HG02571 (cell line): ENCODE measurements around the gene PLXNA1.

Experiments
- ATAC-seq: cut with Tn5 transposase; IDR thresholded peaks from one replicate; pipeline ENCODE4 v1.9.1; 2021; ENCODE audit warnings: mild to moderate bottlenecking, moderate library complexity; ENCODE audit not compliant: unreplicated experiment

The PLXNA1 gene

DNA sequence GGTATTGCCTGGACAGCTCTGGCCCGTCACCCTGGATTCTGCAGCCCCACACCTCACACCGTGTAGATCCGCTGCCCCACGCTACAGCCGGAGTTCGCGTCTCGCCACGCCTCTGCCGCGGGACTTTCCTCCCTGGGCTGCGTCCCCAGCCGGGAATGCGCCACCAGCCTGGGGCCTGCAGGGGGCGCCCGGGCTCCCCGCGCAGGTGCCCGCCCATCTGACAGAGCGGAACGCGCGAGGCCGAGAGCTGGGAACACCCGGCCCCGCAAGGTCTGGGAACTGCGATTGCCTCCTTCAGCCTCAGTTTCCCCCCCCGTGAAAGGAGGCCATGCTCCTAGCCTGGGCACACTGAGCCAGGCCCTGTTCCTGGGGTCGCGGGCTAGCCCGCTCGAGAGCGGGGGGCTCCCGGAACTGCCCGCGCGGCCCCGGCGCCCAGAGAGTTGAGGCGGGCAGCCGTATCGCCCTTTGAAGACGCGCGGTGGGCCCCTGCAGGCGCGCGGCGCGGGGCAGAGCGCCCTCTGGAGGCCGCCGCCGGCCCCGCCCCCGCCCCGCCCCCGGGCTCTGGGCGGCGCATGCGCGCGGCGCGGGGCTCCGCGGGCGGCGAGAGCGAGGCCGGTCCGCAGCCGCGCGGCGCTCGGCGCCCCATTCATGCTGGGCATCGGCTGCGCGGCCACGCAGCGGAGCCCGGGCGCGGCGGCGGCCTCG lies at the start of gene PLXNA1:
PLXNA1 (plus strand) TSS at position 645 of the 705 bp plus-strand sequence. CDS start 5,479 bp downstream, outside the sequence.
- ATAC-seq, result peak; percentile 64

DNA sequence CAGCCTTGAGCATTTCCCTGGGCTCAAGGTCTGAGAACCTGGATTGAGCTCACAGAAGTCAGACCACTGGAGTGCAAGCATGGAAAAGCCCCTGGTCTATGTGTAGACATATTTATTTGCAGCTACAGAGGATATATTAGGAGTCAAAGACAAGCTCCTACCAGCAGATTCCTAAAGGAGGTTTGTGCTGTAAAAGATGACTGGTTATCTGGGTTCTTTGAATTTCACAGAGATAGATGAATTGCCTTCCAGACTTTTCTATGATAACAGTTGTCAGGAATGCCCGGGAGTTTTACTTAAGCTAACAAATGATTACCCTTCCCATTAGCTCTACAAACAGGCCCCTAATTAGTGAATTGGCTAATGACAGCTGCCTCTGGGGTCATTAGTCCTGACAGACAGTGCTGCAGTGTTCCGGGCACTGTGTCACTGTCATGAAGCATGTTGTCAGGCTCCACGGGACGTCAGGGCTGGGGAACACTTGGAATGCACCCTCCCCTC lies 48.8 kb upstream of the PLXNA1 start:
- no peak for ATAC-seq

DNA sequence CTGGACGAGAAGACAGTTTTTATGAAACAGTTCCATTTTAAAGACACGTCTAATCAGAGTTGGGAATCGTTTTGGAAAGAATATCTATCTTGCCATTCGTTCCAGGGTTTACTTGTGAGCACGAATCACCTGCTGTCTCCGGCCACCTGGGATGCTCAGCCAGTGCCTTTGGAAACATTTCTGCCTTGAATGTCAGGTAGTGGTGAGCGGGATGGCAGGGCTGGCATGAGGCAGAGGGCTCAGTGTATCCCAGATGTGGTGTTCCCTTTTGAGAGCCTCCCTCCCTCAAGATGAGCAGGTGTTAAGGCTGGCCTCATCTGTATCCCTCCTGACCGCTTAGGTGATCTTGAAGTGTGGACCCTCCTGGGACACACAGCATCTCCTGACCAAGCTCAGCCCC lies 47.9 kb upstream of the PLXNA1 start:
- ATAC-seq, result no peak

DNA sequence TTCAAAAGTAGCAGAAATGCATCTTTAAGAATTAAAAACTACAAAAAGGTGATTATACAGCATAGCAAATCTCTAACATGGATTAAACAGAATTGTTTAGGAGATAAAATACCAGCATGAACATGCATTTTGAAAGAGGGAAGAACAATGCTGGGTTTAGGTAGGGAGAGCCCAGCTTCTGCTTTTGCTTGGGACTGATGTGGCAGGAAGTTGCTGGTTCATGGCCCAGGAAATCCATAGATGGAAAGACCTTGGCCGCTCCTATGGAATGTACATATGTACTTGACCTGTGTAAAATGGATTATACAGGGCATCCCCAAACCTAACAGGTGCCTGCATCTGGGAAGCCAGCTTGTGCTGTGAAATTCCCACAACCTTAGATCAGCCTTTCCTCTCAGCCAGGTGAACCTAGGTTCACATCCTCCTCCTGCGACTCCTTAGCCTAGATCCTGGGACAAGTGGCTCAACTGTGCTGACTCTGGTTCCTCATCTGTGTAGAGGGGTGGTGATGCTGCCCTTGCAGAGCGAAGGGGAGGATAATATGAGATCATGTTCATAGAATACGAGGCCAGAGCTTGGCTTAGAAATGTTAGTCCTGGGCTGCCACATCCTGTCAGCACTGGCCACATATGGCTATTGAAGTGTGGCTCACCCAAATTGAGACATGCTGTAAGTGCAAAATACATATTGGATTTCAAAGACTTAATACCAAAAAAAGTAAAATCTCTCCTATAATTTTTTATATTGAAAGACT lies 47.0 kb upstream of the PLXNA1 start:
- ATAC-seq, result no peak

DNA sequence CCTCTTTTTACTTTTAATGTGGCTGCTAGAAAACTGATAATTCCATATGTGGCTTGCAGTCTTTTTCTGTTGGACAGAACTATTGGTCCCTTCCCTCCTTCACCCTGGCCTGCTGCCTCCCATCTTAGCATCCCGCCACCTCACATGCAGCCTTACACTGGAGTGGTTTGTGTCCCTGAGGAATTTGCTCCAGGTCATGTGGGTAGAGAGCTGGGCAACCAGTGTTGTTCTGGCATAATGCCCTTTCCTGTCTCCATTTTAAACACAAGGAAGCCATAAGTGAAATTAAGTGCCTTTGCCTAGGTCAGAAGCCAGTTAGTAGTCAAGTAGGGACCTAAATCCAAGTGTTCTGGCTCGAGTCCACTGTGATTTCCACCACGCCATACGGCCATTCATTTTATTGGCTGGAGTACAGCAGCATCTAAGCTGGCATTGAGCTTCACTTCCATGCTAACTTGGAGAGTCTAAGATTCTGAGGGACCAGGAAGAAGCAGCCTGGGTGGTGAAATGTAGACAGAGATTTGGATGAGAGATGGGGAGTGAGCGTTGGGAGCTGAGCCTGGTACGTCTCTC lies 46.0 kb upstream of the PLXNA1 start:
- ATAC-seq, result no peak

DNA sequence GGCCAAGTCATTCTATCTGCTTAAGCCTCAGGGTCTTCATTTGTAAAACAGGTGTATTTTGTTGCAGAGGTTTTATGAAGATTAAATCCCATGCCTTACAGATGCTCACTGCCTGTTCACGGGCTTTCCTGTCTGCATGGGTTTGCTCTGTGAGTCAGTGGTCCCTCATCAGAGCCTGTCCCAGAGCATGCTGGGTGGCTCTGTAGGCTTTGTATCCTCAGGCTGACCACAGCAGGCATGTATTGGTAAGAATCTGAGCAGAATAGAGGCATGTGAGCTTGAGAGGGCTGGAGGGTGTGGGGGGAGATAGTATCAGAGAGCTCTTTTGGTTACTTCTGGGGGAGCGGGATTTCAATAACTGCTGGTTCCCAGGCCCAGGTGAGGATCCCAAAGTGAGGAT lies 45.4 kb upstream of the PLXNA1 start:
- no peak for ATAC-seq

DNA sequence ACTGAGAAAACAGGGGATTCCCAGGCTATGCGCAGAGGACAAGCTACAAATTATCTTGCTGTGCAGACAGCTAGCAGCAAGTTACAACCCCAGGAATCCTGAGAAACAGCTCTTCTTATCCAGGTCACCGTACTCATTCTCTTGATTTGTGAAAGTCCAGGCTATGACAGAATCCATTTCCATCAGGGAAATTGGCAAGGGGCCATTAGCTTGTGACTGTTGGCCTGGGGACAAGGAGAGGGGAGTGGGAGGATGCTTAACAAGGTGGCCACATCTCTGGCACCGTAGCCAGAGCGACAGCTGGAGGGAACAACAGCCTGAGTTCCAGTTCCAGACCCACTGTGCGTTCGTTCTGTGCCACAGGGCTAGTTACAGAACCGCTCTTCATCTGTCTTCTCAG lies 44.9 kb upstream of the PLXNA1 start:
- ATAC-seq, result no peak

DNA sequence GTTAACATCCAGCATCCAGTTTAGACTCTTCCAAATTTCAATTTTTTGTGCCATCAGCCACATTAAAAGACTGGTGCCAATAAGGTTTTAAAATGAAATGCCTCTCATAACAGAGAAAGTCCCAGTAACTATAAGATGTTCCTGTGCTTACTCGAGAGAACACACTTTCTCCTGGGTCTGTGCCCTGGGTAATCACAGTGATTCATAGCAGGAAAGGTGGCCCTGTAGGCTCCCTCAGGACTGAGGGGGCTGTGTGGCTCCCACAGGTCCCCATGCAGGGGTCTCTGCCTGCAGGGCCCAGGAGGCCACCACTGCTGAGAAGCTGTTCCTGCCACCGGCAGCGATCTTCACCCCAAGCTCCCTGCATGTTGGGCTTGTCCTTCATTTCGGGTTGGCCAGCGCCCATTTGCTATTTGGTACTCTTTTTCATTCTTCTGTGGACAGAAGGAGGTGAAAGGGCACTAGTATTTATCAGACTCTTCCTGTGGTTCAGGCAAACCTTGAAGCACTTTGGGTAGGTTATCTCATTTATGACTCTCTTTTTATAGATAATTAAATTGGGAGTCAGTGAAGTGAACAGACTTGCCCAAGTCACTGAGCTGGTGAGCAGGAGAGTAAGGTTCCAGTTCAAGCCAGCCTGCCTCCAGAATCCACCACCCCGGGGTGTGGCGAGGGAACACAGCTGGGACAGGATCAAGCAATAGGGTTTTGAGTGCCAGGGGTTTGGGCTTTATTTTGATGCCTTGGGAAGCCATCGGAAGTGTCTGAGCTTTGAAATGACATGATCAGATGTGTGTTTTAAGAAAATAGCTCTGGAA lies 44.2 kb upstream of the PLXNA1 start:
- ATAC-seq, result no peak

DNA sequence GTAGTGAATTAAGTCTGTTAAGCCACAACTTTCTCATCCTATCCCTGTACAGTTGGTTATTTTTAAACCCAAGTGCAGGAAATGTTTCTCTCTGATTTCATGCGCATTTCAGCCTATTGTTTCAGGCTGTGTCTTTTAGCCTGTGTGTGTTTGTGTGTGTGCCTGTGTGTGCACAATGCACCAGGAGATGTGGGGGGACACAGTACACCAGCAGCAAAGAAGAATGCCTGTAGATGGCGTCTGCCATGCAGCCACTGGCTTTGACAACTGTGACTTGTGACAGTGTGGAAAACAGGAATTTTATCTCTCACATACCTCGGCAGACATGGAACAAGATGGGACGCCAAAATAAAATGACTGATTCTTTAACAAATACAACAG lies 43.6 kb upstream of the PLXNA1 start:
- no peak for ATAC-seq

DNA sequence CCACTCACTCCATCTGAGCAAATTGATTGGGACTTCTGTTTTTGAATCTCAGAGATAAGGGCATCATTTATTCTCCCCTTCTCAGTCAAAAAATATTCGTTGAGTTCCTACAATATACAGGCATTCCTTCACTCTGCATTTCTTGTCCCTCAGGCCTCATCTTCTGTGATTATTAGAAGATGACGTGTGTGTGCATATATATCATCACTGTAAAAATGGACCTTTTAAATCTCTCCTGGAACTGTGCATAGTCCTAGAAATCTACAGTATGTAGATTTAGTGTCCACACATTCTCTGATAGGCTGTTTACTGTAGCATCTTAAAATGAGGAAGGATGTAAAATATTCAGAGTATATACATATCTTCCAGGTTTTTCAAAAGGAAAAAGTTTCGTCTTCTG lies 43.2 kb upstream of the PLXNA1 start:
- ATAC-seq, result no peak

DNA sequence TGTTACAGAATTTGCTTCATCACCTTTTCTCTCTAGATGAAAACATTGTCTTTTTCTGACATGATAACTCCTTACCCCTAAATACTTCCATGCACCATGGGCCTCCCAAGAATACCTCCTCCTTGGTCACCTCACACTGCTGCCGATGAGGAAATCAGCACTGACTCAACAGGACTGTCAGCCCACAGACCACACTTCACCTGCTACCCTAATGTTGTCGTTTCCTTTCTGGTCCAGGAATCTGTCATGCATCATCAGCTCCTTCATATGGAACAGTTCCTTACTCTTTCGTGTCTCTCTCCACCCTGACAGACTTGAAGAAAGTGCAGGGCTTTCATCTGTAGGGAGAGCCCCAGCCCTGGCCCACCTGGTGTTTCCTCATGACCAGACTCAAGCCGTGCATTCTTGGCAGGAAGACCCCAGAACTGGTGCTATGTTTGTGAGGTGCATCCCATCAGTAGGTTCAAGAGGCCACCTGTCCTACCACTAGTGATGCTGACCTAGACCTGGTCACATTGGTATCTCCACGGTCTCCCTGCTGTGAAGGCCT lies 41.1 kb upstream of the PLXNA1 start:
- ATAC-seq, result no peak

DNA sequence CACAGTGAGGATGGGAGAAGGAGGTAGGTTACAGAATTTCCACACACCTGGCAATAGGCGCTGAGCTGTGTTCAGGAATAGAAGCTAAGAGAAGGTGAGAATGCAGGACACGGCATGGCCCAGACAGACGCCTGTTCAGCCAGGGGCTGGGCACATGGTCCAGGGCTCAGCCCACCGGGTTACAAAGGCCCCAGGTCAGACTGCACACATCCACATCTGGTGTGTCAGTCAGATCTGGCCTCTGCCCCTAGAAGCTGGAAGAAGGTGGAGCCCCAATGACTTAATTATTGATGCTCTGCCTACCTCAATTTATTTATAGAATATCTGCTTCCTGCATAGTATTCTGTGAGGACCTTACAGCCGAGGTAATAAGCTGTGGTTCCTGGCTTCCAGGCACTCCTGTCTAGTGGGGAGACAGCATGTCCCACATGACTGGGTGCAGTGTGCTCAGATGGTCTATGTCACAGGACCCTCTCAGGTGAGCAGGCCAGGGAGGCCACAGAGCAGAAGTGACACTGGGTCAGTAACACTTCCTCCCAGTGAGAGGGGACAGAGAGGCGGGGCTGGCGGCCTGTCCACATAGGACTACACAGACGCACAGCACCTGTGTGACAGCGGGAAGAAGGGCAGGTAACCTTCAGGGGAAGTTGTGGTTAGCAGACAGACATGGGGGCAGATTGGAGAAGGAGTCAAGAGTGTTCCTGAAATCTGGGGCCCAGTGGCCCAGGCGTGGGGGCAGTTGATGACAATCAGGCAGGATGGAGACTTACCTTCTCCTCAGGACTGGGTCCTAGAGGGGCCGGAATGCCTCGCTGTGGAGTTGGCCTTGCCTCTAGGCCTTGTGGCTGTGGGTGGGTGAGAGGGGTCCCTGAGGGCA lies 38.6 kb upstream of the PLXNA1 start:
- ATAC-seq, result no peak

DNA sequence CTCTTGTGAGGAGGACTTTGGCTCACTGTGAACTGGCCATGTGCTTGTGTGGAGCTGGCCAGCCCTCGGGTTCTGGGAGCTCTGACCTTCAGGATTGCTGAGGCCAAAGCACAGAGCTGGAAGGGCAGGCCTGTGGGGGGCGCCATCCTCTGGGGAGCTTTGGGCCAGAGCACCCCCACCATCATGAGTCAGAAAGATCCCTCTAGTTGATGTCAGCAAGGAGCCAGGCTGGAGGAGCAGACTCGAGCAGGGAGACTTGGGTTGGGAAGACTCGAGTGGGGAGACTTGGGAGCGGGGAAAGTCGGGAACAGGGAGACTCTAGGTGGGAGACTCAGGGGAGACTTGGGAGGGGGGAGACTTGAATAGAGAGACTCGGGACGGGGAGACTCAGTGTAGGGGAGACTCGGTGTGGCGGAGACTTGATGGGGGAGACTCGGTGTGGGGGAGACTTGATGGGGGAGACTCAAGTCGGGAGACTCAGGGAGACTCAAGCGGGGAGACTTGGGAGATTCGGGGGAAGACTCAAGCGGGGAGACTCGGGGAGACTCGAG lies 37.7 kb upstream of the PLXNA1 start:
- no peak for ATAC-seq

DNA sequence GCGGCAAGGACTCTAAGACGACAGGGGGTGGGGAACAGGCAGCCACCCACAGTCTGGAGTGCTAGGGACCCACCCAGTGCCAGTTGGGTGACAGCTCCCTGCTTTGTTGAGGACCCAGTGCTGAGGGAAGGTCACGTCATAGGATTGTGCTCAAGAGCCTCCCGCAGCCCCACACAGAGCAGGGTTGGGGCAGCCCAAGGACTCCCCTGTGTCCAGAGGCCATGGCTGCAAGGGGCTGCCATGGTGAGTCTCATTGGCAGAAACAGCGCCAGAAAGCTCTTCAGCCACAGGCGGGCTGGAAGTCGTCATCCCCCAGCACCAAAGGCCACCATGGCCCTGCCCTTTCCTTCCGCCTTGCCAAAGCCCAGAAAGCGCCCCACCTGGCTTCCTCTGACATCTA lies 37.0 kb upstream of the PLXNA1 start:
- ATAC-seq, result no peak

DNA sequence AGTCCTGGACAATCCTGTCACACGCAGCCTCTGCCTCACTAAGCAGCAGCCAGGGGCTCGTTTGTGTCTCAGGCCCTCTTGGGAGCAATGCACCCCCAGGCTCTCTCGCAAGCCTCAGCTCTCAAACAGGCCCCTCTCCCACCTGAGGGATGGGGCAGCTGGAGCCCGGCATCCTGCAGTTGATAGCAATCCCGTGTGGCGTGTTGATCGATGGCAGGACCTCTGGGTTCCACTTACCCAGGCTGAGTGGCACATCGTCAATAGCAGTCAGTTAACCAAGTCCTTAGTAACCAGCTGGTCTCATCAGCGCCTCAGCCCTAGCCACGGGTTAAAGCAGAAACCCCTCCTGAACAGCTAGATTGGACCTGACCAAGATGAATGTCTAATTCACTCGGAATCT lies 36.5 kb upstream of the PLXNA1 start:
- ATAC-seq, result no peak

DNA sequence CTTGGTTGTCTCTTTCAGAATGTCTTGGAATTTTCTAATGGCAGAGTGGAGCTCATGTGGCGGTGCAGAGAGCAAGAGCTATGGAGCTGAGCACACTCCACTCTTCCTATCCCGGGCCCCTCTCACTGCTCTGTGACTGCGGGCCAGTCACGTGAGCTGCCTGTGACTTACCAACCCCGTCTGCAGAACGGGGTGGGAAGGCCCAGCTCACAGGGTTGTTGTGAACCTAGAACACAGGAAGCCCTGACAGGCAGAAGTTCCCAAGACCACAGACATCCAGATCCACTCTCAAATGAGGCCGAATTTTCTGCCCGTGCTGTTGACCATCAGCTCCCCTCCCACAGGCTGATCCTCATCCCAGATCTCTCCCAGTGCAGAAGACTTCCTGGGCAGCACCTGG lies 35.5 kb upstream of the PLXNA1 start:
- no peak for ATAC-seq

DNA sequence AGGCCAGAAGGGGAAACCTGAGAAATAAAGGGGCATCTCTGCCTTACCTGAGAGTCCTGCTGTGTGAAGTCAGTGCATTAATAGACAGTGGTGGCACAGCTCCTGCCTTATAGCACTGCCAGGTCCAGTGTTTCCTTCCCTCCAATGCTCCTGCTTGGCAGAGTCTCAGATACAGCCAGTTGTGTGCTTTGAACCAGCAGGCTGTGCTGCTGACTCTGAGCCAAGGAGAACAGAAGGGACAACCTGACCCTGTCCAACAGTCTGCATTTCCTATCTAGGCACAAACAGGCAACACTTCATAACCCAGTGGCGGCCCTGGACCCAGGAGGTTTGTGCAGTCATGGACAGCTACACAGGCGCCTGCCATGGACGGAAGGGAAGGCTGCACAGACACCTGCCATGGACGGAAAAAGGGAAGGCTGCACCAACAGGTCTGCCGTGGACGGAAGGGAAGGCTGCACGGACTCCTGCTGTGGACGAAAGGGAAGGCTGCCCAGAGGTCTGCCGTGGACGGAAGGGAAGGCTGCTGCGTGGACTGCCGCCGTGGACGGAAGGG lies 33.9 kb upstream of the PLXNA1 start:
- ATAC-seq, result no peak

DNA sequence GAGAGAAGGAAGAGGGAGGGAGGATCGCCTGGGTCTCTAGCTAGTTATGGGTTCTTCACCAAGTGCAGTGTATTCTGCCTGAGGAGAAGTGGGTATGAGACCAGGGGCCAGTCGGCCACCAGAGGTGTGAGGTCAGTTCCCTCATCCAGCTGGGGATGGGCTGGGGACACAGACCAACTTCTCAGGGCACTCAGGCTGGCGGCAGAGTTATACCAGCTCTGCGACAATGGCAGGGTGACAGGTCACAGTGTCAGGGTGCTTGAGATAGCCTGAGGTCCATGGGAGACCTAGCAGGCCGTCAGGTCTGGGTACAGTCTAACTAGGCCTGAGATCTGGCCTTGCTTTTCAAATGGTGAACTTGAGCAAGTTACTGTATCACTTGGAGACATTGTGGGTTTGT lies 31.4 kb upstream of the PLXNA1 start:
- ATAC-seq, result no peak

DNA sequence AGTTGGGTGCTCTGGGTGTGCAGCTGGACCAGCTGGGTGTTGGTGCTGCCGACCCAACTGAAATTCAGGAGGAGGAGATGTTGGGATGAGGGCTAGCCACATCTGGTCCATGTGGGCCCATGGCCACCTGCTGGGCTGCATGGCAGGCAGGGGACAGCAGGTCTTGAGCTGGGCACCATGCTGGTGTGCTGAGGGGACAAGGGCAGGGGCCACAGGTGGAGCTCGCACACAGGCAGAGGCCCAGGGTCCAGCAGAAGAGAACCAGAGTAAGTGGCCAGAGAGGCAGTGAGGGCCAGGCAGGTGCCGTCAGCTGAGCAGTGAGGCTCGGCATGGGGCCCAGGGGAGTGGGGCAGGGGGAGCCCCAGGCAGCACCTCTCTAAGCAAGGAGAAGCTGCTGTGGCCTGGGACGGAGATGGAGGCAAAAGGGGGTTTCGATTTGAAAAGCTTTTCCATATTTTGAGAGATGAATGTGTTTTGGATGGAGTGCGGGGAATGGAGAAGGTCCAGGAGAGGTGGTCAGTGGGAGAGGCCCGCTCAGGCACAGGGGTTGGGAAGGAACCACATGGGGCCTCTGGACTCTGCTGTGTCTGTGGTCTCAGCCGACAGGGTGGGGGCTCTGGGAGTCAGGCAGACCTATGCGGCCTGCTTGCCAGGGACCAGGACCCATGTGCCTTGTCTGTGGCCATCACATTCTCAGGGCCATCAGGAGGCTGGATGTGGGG lies 30.5 kb upstream of the PLXNA1 start:
- ATAC-seq, result no peak
